ENCODE results near the gene C1RL.

C1RL gene

GRCh38 chr12:7128681-7129286, 19.8 kb upstream of the C1RL start, which contains the start of gene RBP5:
TSS of gene RBP5 (minus strand) at chr12:7128889. CDS start at chr12:7128775, 114 bp downstream.
- Mint-ChIP-seq H3K4me3 (peak within 1 kb of the TSS; percentile 81), H3K9me3 (no peaks in the 10 kb centered on the region), H3K36me3 (ENCODE audit: low read depth) (peaks cover 2% of the 10 kb centered on the region), H3K27me3 (no peaks in the 10 kb centered on the region), H3K4me1 (ENCODE audit: low read depth) (peaks cover 37% of the 10 kb centered on the region), H3K27ac (no peak within 1 kb of the TSS)
- no peak for DNase-seq

GRCh38 chr12:7127916-7128626, 19.1 kb upstream of the C1RL start:
- no peaks in the 10 kb centered on the region for H3K9me3 Mint-ChIP-seq
- no peak overlapping the region for H3K27ac Mint-ChIP-seq
- H3K27me3 Mint-ChIP-seq: no peaks in the 10 kb centered on the region
- no peak overlapping the region for H3K4me3 Mint-ChIP-seq
- no peaks in the 10 kb centered on the region for H3K36me3 Mint-ChIP-seq (ENCODE audit: low read depth)
- H3K4me1 Mint-ChIP-seq (ENCODE audit: low read depth): peaks cover 37% of the 10 kb centered on the region
- no peak for DNase-seq

- H3K27me3 Mint-ChIP-seq: no peaks in the 10 kb centered on the region
- no peak overlapping the region for H3K4me3 Mint-ChIP-seq
- no peaks in the 10 kb centered on the region for H3K9me3 Mint-ChIP-seq
- H3K27ac Mint-ChIP-seq: no peak overlapping the region
- peaks cover 17% of the 10 kb centered on the region for H3K4me1 Mint-ChIP-seq (ENCODE audit: low read depth)
- H3K36me3 Mint-ChIP-seq (ENCODE audit: low read depth): no peaks in the 10 kb centered on the region
- no peak for DNase-seq
Observed at GRCh38 chr12:7125632-7126227, 16.7 kb upstream of the C1RL start.

GRCh38 chr12:7123806-7124522, 14.9 kb upstream of the C1RL start:
- Mint-ChIP-seq H3K27me3 (no peaks in the 10 kb centered on the region), H3K27ac (no peak overlapping the region), H3K4me1 (ENCODE audit: low read depth) (peaks cover 4% of the 10 kb centered on the region), H3K36me3 (ENCODE audit: low read depth) (peaks cover 3% of the 10 kb centered on the region), H3K9me3 (no peaks in the 10 kb centered on the region), H3K4me3 (no peak overlapping the region)
- no peak for DNase-seq

- Mint-ChIP-seq H3K9me3 (no peaks in the 10 kb centered on the region), H3K27ac (no peak overlapping the region), H3K4me1 (ENCODE audit: low read depth) (no peaks in the 10 kb centered on the region), H3K4me3 (no peak overlapping the region), H3K36me3 (ENCODE audit: low read depth) (peaks cover 9% of the 10 kb centered on the region), H3K27me3 (no peaks in the 10 kb centered on the region)
- DNase-seq: no peak
Observed at GRCh38 chr12:7122811-7123769, 14.1 kb upstream of the C1RL start.

GRCh38 chr12:7121324-7121723, 12.3 kb upstream of the C1RL start:
- H3K9me3 Mint-ChIP-seq: no peaks in the 10 kb centered on the region
- no peak overlapping the region for H3K4me3 Mint-ChIP-seq
- no peak overlapping the region for H3K27ac Mint-ChIP-seq
- no peak for DNase-seq
- H3K4me1 Mint-ChIP-seq (ENCODE audit: low read depth): no peaks in the 10 kb centered on the region
- H3K27me3 Mint-ChIP-seq: no peaks in the 10 kb centered on the region
- peaks cover 26% of the 10 kb centered on the region for H3K36me3 Mint-ChIP-seq (ENCODE audit: low read depth)

- no peak for DNase-seq
- H3K9me3 Mint-ChIP-seq: no peaks in the 10 kb centered on the region
- no peaks in the 10 kb centered on the region for H3K27me3 Mint-ChIP-seq
- H3K27ac Mint-ChIP-seq: no peak overlapping the region
- H3K4me1 Mint-ChIP-seq (ENCODE audit: low read depth): no peaks in the 10 kb centered on the region
- no peak overlapping the region for H3K4me3 Mint-ChIP-seq
- H3K36me3 Mint-ChIP-seq (ENCODE audit: low read depth): peaks cover 38% of the 10 kb centered on the region
Observed at GRCh38 chr12:7120166-7120565, 11.2 kb upstream of the C1RL start.

GRCh38 chr12:7118881-7119280, 9.9 kb upstream of the C1RL start:
- Mint-ChIP-seq H3K4me3 (no peak overlapping the region), H3K27ac (no peak overlapping the region), H3K9me3 (no peaks in the 10 kb centered on the region), H3K36me3 (ENCODE audit: low read depth) (peaks cover 51% of the 10 kb centered on the region), H3K27me3 (no peaks in the 10 kb centered on the region), H3K4me1 (ENCODE audit: low read depth) (no peaks in the 10 kb centered on the region)
- DNase-seq: no peak

- no peak overlapping the region for H3K27ac Mint-ChIP-seq
- peaks cover 57% of the 10 kb centered on the region for H3K36me3 Mint-ChIP-seq (ENCODE audit: low read depth)
- H3K4me1 Mint-ChIP-seq (ENCODE audit: low read depth): peaks cover 5% of the 10 kb centered on the region
- DNase-seq: no peak
- no peak overlapping the region for H3K4me3 Mint-ChIP-seq
- H3K27me3 Mint-ChIP-seq: no peaks in the 10 kb centered on the region
- H3K9me3 Mint-ChIP-seq: no peaks in the 10 kb centered on the region
Observed at GRCh38 chr12:7117670-7118069, 8.7 kb upstream of the C1RL start.

- Mint-ChIP-seq H3K36me3 (ENCODE audit: low read depth) (peaks cover 59% of the 10 kb centered on the region), H3K4me3 (no peak overlapping the region), H3K27ac (no peak overlapping the region)
Observed at GRCh38 chr12:7116916-7117315, 7.9 kb upstream of the C1RL start.

GRCh38 chr12:7116196-7116595, 7.2 kb upstream of the C1RL start:
- no peak overlapping the region for H3K4me3 Mint-ChIP-seq
- no peak for DNase-seq
- no peak overlapping the region for H3K27ac Mint-ChIP-seq
- H3K36me3 Mint-ChIP-seq (ENCODE audit: low read depth): peaks cover 65% of the 10 kb centered on the region
- no peaks in the 10 kb centered on the region for H3K27me3 Mint-ChIP-seq
- H3K4me1 Mint-ChIP-seq (ENCODE audit: low read depth): peaks cover 5% of the 10 kb centered on the region
- H3K9me3 Mint-ChIP-seq: no peaks in the 10 kb centered on the region

More at GRCh38 chr12:7116916-7117315, 7.9 kb upstream of the C1RL start:
- no peak for DNase-seq
- Mint-ChIP-seq H3K27me3 (no peaks in the 10 kb centered on the region), H3K9me3 (no peaks in the 10 kb centered on the region), H3K4me1 (ENCODE audit: low read depth) (peaks cover 5% of the 10 kb centered on the region)

- no peak overlapping the region for H3K4me3 Mint-ChIP-seq
- no peaks in the 10 kb centered on the region for H3K9me3 Mint-ChIP-seq
- H3K4me1 Mint-ChIP-seq (ENCODE audit: low read depth): peaks cover 8% of the 10 kb centered on the region
- no peaks in the 10 kb centered on the region for H3K27me3 Mint-ChIP-seq
- no peak overlapping the region for H3K27ac Mint-ChIP-seq
- H3K36me3 Mint-ChIP-seq (ENCODE audit: low read depth): peaks cover 64% of the 10 kb centered on the region
- no peak for DNase-seq
Observed at GRCh38 chr12:7114851-7115250, 5.8 kb upstream of the C1RL start.

- H3K9me3 Mint-ChIP-seq: no peaks in the 10 kb centered on the region
- peaks cover 65% of the 10 kb centered on the region for H3K36me3 Mint-ChIP-seq (ENCODE audit: low read depth)
- H3K27ac Mint-ChIP-seq: no peak overlapping the region
- H3K4me1 Mint-ChIP-seq (ENCODE audit: low read depth): peaks cover 15% of the 10 kb centered on the region
- no peak overlapping the region for H3K4me3 Mint-ChIP-seq
- no peaks in the 10 kb centered on the region for H3K27me3 Mint-ChIP-seq
- DNase-seq: no peak
Observed at GRCh38 chr12:7114008-7114407, 5.0 kb upstream of the C1RL start.

- Mint-ChIP-seq H3K9me3 (no peaks in the 10 kb centered on the region), H3K36me3 (ENCODE audit: low read depth) (peaks cover 65% of the 10 kb centered on the region), H3K4me3 (no peak overlapping the region), H3K27ac (no peak overlapping the region), H3K27me3 (no peaks in the 10 kb centered on the region), H3K4me1 (ENCODE audit: low read depth) (peaks cover 15% of the 10 kb centered on the region)
- peak; percentile 49 for DNase-seq
Observed at GRCh38 chr12:7113389-7113871, 4.4 kb upstream of the C1RL start.

Data from activated T-cell treated with anti-CD3 and anti-CD28 coated beads, Interleukin-2, amount 50 U/mL, for 24 hours (primary cell).